ENCODE results near the gene DEF6. TPM values are rescaled to one million over a fixed set of nuclear protein-coding genes. Genes with fewer than 3 reads are reported as not detected.

The DEF6 gene
- total RNA-seq, 1 experiment from 2014 or later = 5.6 TPM

GRCh38 chr6:35357677-35358076, 60.1 kb downstream of the DEF6 start:
- H3K18ac ChIP-seq (ENCODE audit: insufficient read length, low read depth, low read length) = no peak overlapping the region
- no peaks in the 10 kb centered on the region for H3K9me3 Mint-ChIP-seq
- no peaks in the 10 kb centered on the region for H3K79me1 ChIP-seq (ENCODE audit: insufficient read depth, low read depth, low read length, poor library complexity, severe bottlenecking)
- H2BK15ac ChIP-seq (ENCODE audit: low read depth, low read length) = no peak overlapping the region
- H3K4ac ChIP-seq (ENCODE audit: low read depth, low read length) = no peak overlapping the region
- no peaks in the 10 kb centered on the region for H3K23me2 ChIP-seq (ENCODE audit: insufficient read length, low read depth, low read length, poor library complexity, severe bottlenecking)
- H3K27ac ChIP-seq (ENCODE audit: insufficient read length, low read depth, low read length) = no peak overlapping the region
- H3K56ac ChIP-seq (ENCODE audit: insufficient read length, low read depth, low read length) = no peak overlapping the region
- H3K9ac ChIP-seq (ENCODE audit: extremely low read depth, insufficient read length, low read length) = no peak overlapping the region
- no peak overlapping the region for H3T11ph ChIP-seq (ENCODE audit: low read length)
- no peak overlapping the region for H4K8ac ChIP-seq (replicated peaks; ENCODE audit: insufficient read length, low read depth, low read length)
- no peak overlapping the region for H3K14ac ChIP-seq (ENCODE audit: insufficient read depth, low read length)
- no peak overlapping the region for H4K91ac ChIP-seq (ENCODE audit: insufficient read length, low read depth, low read length)
- no peak overlapping the region for H4K5ac ChIP-seq (ENCODE audit: insufficient read length, low read depth, low read length)
- no peak overlapping the region for H2BK5ac ChIP-seq (ENCODE audit: insufficient read length, low read length)
- no peak overlapping the region for H2AK5ac ChIP-seq (ENCODE audit: insufficient read length, low read length)
- peaks cover 7% of the 10 kb centered on the region; the same call in 1 of the 2 replicates for H3K4me1 ChIP-seq (ENCODE audit: insufficient read depth, low read length)
- WGBS (ENCODE audit: extremely low coverage, insufficient read length, low lambda C conversion rate) = no CpG with 5 or more reads among the region's 4 CpGs
- H2BK120ac ChIP-seq (ENCODE audit: low read depth, low read length, poor library complexity, severe bottlenecking) = no peak overlapping the region
- no peaks in the 10 kb centered on the region for H3K79me2 ChIP-seq (ENCODE audit: insufficient read depth, low read length)
- H2BK20ac ChIP-seq (ENCODE audit: low read depth, low read length, poor library complexity, severe bottlenecking) = no peak overlapping the region
- H3K27me3 Mint-ChIP-seq (ENCODE audit: low read depth) = no peaks in the 10 kb centered on the region
- TF ChIP-seq CTCF (conservative IDR thresholded peaks at IDR 0.05) = no peak
- H3K36me3 Mint-ChIP-seq (ENCODE audit: insufficient read depth in 1 of 3, low read depth in 3 of 3) = peaks cover 14 to 31% (median 25%) of the 10 kb centered on the region in 3 experiments
- H3K4me2 ChIP-seq (ENCODE audit: insufficient read depth, insufficient read length, low read length) = no peak overlapping the region
- no peaks in the 10 kb centered on the region for H3K27me3 ChIP-seq (ENCODE audit: insufficient read depth, low read length)
- H2AFZ ChIP-seq (ENCODE audit: low read length) = no peak overlapping the region
- peaks cover 27 to 31% of the 10 kb centered on the region in 2 experiments for H3K4me1 Mint-ChIP-seq
- H3K27ac Mint-ChIP-seq = no peak overlapping the region; a peak in 1 of 7 replicates
- no peak overlapping the region for H3K23ac ChIP-seq (ENCODE audit: insufficient read length, low read depth, low read length)
- no peak for DNase-seq
- no peaks in the 10 kb centered on the region for H4K20me1 ChIP-seq (ENCODE audit: control insufficient read depth, insufficient read depth, insufficient read length)
- no peaks in the 10 kb centered on the region for H3K9me3 ChIP-seq (ENCODE audit: control insufficient read depth, low read depth, low read length)
- no peak overlapping the region for H2BK12ac ChIP-seq (ENCODE audit: insufficient read length, low read depth, low read length)
- H3K4me3 Mint-ChIP-seq = no peak overlapping the region
